ENCODE measurements around the gene ODAD4. TPM values are rescaled to one million over a fixed set of nuclear protein-coding genes. Genes with fewer than 3 reads are reported as not detected.

ODAD4 gene
- total RNA-seq, 2 experiments from 2014 or later: 1.1 to 1.3 TPM

- Histone ChIP-seq H4K20me1 (ENCODE audit: insufficient read depth, low read length) (no peaks in the 10 kb centered on the region), H2AFZ (ENCODE audit: low read length) (no peak overlapping the region), H3K9me2 (ENCODE audit: insufficient read depth, low read length) (no peaks in the 10 kb centered on the region), H3K4me3 (ENCODE audit: low read depth, low read length, poor library complexity, severe bottlenecking) (no peak overlapping the region), H3K27ac (ENCODE audit: low read depth, low read length, poor library complexity, severe bottlenecking) (no peak overlapping the region), H3K9me3 (ENCODE audit: low read length) (no peaks in the 10 kb centered on the region), H3K79me2 (ENCODE audit: insufficient read depth, low read depth, low read length) (no peaks in the 10 kb centered on the region), H3K4me2 (ENCODE audit: low read length) (no peak overlapping the region), H3K4me1 (ENCODE audit: insufficient read depth, low read length, poor library complexity, severe bottlenecking) (peaks cover under 1% of the 10 kb centered on the region), H3K36me3 (ENCODE audit: insufficient read depth, low read length) (no peaks in the 10 kb centered on the region)
- ChIA-PET CTCF (ENCODE audit: unreplicated experiment) (no interaction called here), POLR2A (no interaction called here)
- intact Hi-C loops (cut with micrococcal nuclease; ENCODE audit: unreplicated experiment): no loop called here
- BruUV-seq (replicated peaks): no TSS peak
- DNase-seq (ENCODE audit: low spot score): no peak
- no peak for TF ChIP-seq EZH2phosphoT487 (IDR thresholded peaks at IDR 0.05; ENCODE audit: borderline replicate concordance, low read depth, low read length)
- no peak for TF ChIP-seq CTCF (conservative IDR thresholded peaks at IDR 0.05; ENCODE audit: low read length)
These were observed 26.1 kb downstream of the ODAD4 start for GRCh38 chr17:41956522-41956921.

DNA sequence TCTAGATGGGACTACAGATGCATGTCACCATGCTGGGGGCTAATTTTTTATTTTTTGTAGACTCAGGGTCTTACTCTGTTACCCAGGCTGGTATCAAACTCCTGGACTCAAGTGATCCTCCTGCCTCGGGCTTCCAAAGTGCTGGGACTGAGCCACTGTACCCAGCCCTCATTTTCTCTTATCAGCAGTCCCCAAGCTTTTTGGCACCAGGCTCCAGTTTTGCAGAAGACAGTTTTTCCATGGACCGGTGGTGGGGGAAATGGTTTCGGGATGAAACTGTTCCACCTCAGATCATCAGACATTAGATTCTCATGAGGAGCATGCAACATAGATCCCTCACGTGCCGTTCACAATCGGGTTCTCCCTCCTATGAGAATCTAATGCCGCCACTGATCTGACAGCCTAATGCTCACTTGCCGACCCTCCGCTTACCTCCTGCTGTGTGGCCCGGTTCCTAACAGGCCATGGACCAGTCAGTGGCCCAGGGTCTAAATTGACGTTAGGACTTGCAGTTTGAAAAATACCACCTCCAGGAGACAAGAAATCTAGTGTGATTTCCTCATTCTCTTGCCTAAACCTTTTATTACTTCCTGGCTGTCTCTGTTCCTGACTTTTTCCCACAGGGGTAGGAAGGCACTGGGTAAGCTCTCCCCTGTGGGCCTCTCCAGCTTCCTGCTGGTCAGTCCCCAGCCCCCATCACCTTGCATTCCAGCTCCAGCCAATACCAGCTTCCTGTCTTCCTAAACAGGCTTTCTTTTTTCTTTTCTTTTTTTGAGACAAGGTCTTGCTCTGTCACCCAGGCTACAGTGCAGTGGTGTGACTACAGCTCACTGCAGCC, 26.8 kb downstream of the ODAD4 start:
- ChIA-PET CTCF (ENCODE audit: unreplicated experiment) (interaction anchor here (0.5 to 0.9 kb wide), 2 partner anchors 123 to 147 kb away, joined by 3 read pairs; no protein-coding TSS in a partner anchor), POLR2A (no interaction called here)
- Histone ChIP-seq H2AFZ (ENCODE audit: low read length) (no peak overlapping the region), H3K4me2 (ENCODE audit: low read length) (no peak overlapping the region), H3K79me2 (ENCODE audit: insufficient read depth, low read depth, low read length) (no peaks in the 10 kb centered on the region), H3K9me3 (ENCODE audit: low read length) (no peaks in the 10 kb centered on the region), H3K9me2 (ENCODE audit: insufficient read depth, low read length) (no peaks in the 10 kb centered on the region), H3K36me3 (ENCODE audit: insufficient read depth, low read length) (no peaks in the 10 kb centered on the region), H3K27ac (ENCODE audit: low read depth, low read length, poor library complexity, severe bottlenecking) (no peak overlapping the region), H4K20me1 (ENCODE audit: insufficient read depth, low read length) (no peaks in the 10 kb centered on the region), H3K4me3 (ENCODE audit: low read depth, low read length, poor library complexity, severe bottlenecking) (no peak overlapping the region), H3K4me1 (ENCODE audit: insufficient read depth, low read length, poor library complexity, severe bottlenecking) (peaks cover 8% of the 10 kb centered on the region)
- DNase-seq (ENCODE audit: low spot score): no peak
- intact Hi-C loops (cut with micrococcal nuclease; ENCODE audit: unreplicated experiment): no loop called here
- TF ChIP-seq CTCF (conservative IDR thresholded peaks at IDR 0.05; ENCODE audit: low read length): no peak
- no peak for TF ChIP-seq EZH2phosphoT487 (IDR thresholded peaks at IDR 0.05; ENCODE audit: borderline replicate concordance, low read depth, low read length)
- BruUV-seq (replicated peaks): no TSS peak

- Histone ChIP-seq H3K4me1 (ENCODE audit: insufficient read depth, low read length, poor library complexity, severe bottlenecking) (peaks cover 15% of the 10 kb centered on the region), H3K9me2 (ENCODE audit: insufficient read depth, low read length) (no peaks in the 10 kb centered on the region), H3K36me3 (ENCODE audit: insufficient read depth, low read length) (no peaks in the 10 kb centered on the region), H3K9me3 (ENCODE audit: low read length) (no peaks in the 10 kb centered on the region), H2AFZ (ENCODE audit: low read length) (no peak overlapping the region), H3K79me2 (ENCODE audit: insufficient read depth, low read depth, low read length) (no peaks in the 10 kb centered on the region), H3K4me2 (ENCODE audit: low read length) (no peak overlapping the region), H3K4me3 (ENCODE audit: low read depth, low read length, poor library complexity, severe bottlenecking) (no peak overlapping the region), H3K27ac (ENCODE audit: low read depth, low read length, poor library complexity, severe bottlenecking) (no peak overlapping the region), H4K20me1 (ENCODE audit: insufficient read depth, low read length) (no peaks in the 10 kb centered on the region)
- intact Hi-C loops (cut with micrococcal nuclease; ENCODE audit: unreplicated experiment): no loop called here
- ChIA-PET POLR2A (no interaction called here), CTCF (ENCODE audit: unreplicated experiment) (interaction anchor here (0.9 kb wide), 1 partner anchor 124 kb away, joined by 3 read pairs; no protein-coding TSS in a partner anchor)
- TF ChIP-seq EZH2phosphoT487 (IDR thresholded peaks at IDR 0.05; ENCODE audit: borderline replicate concordance, low read depth, low read length): no peak
- no peak for TF ChIP-seq CTCF (conservative IDR thresholded peaks at IDR 0.05; ENCODE audit: low read length)
- no peak for DNase-seq (ENCODE audit: low spot score)
- no TSS peak for BruUV-seq (replicated peaks)
These were observed 27.5 kb downstream of the ODAD4 start for GRCh38 chr17:41957869-41958439.
